Smooth muscle cell (in vitro differentiated cells): ENCODE measurements around the gene ITGA5. TPM values are rescaled to one million over a fixed set of nuclear protein-coding genes. Genes with fewer than 3 reads are reported as not detected.

Source experiments
- DNase-seq: peaks from one replicate; lab custom pipeline; 2025; ENCODE audit not compliant: unreplicated experiment; lab: John Stamatoyannopoulos, UW
- H2AFZ ChIP-seq: fragments of 200-600 bp; sonication (generic); 2 replicates; pipeline ENCODE4 v1.6.0; 2016; ENCODE audit warnings: antibody characterized with exemption, low read depth, mild to moderate bottlenecking
- H3F3A ChIP-seq: fragments of 200-600 bp; sonication (generic); 2 replicates; pipeline ENCODE4 v1.6.0; 2017; ENCODE audit warnings: antibody characterized with exemption, low read depth
- H3K27ac ChIP-seq: fragments of 200-600 bp; sonication (generic); 2 replicates; pipeline ENCODE4 v1.5.1; 2016; ENCODE audit warnings: low read depth, mild to moderate bottlenecking
- H3K27me3 ChIP-seq: fragments of 200-600 bp; sonication (generic); 2 replicates; pipeline ENCODE4 v1.6.1; 2016; ENCODE audit warnings: low read depth, mild to moderate bottlenecking
- H3K36me3 ChIP-seq: fragments of 200-600 bp; sonication (generic); 2 replicates; pipeline ENCODE4 v1.5.1; 2016; ENCODE audit warnings: low read depth
- H3K4me1 ChIP-seq: fragments of 200-600 bp; sonication (generic); 2 replicates; pipeline ENCODE4 v1.5.1; 2016; ENCODE audit warnings: low read depth
- H3K4me2 ChIP-seq: fragments of 200-600 bp; sonication (generic); 2 replicates; pipeline ENCODE4 v1.6.0; 2016; ENCODE audit warnings: mild to moderate bottlenecking
- H3K4me3 ChIP-seq: fragments of 200-600 bp; sonication (generic); 2 replicates; pipeline ENCODE4 v1.5.1; 2016; ENCODE audit warnings: mild to moderate bottlenecking
- H3K79me2 ChIP-seq: fragments of 200-600 bp; sonication (generic); 2 replicates; pipeline ENCODE4 v1.6.0; 2016; ENCODE audit warnings: low read depth, mild to moderate bottlenecking
- H3K9ac ChIP-seq: fragments of 200-600 bp; sonication (generic); 2 replicates; pipeline ENCODE4 v1.6.0; 2016; ENCODE audit warnings: low read depth
- H3K9me3 ChIP-seq: fragments of 200-600 bp; sonication (generic); replicated peaks from 2 replicates; pipeline ENCODE4 v1.5.1; 2016; ENCODE audit warnings: low read depth
- H4K20me1 ChIP-seq: fragments of 200-600 bp; sonication (generic); 2 replicates; pipeline ENCODE4 v1.6.0; 2016; ENCODE audit warnings: low read depth
- WGBS: methylation state at CpG from one replicate; pipeline ENCODE4 v1.1.7; 2016; ENCODE audit warnings: low lambda C conversion rate; 5-methylcytosine and 5-hydroxymethylcytosine counted together
- polyA plus RNA-seq: library from polyadenylated mRNA; unstranded; fragments of >200 nt; fragmentation: Nextera tagmentation; extraction: Ambion mirVana; gene quantifications from 2 replicates; pipeline ENCODE4 v1.2.1, GENCODE V29; 2016
- total RNA-seq: library from RNA; depleted of rRNA; stranded (reverse); fragments of >200 nt; gene quantifications from 2 replicates; pipeline ENCODE4 v1.2.3, GENCODE V29; 2014
- TF ChIP-seq, protein P1 (sequence below): fragments of 200-600 bp; sonication (generic); IDR thresholded peaks from 2 replicates; pipeline ENCODE4 v1.5.1; 2017; ENCODE audit warnings: borderline replicate concordance, mild to moderate bottlenecking, antibody characterized with exemption; ENCODE audit not compliant: insufficient read depth, poor library complexity, severe bottlenecking

The ITGA5 gene
- total and polyA plus RNA-seq, 2 experiments from 2014 or later = 163 to 192 TPM

- Histone ChIP-seq H3K4me3 (no peak overlapping the region), H3K4me1 (peaks cover 3% of the 10 kb centered on the region), H3K27ac (no peak overlapping the region), H2AFZ (no peak overlapping the region), H3K9me3 (no peaks in the 10 kb centered on the region), H3F3A (no peaks in the 10 kb centered on the region), H3K27me3 (no peaks in the 10 kb centered on the region), H3K4me2 (no peak overlapping the region), H3K9ac (no peak overlapping the region), H3K36me3 (no peaks in the 10 kb centered on the region), H3K79me2 (no peaks in the 10 kb centered on the region), H4K20me1 (no peaks in the 10 kb centered on the region)
- TF ChIP-seq, protein P1, sequence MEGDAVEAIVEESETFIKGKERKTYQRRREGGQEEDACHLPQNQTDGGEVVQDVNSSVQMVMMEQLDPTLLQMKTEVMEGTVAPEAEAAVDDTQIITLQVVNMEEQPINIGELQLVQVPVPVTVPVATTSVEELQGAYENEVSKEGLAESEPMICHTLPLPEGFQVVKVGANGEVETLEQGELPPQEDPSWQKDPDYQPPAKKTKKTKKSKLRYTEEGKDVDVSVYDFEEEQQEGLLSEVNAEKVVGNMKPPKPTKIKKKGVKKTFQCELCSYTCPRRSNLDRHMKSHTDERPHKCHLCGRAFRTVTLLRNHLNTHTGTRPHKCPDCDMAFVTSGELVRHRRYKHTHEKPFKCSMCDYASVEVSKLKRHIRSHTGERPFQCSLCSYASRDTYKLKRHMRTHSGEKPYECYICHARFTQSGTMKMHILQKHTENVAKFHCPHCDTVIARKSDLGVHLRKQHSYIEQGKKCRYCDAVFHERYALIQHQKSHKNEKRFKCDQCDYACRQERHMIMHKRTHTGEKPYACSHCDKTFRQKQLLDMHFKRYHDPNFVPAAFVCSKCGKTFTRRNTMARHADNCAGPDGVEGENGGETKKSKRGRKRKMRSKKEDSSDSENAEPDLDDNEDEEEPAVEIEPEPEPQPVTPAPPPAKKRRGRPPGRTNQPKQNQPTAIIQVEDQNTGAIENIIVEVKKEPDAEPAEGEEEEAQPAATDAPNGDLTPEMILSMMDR = peak; percentile 86
- 45% methylated on average over 10 of the region's 10 CpGs for WGBS
- DNase-seq = no peak
Observed at GRCh38 chr12:54439521-54440255, 20.6 kb upstream of the ITGA5 start.

- Histone ChIP-seq H4K20me1 (no peaks in the 10 kb centered on the region), H3K27me3 (no peaks in the 10 kb centered on the region), H2AFZ (no peak overlapping the region), H3K27ac (no peak overlapping the region), H3K9ac (no peak overlapping the region), H3F3A (no peaks in the 10 kb centered on the region), H3K9me3 (no peaks in the 10 kb centered on the region), H3K4me3 (no peak overlapping the region), H3K4me1 (peaks cover 3% of the 10 kb centered on the region), H3K36me3 (no peaks in the 10 kb centered on the region), H3K79me2 (no peaks in the 10 kb centered on the region), H3K4me2 (no peak overlapping the region)
- TF ChIP-seq, protein P1 = no peak
- DNase-seq = no peak
- WGBS = 100% methylated on average over 1 of the region's 1 CpG
Observed at GRCh38 chr12:54439096-54439495, 20.0 kb upstream of the ITGA5 start.

GRCh38 chr12:54438517-54438916 is 19.5 kb upstream of the ITGA5 start:
- Histone ChIP-seq H3K9ac (no peak overlapping the region), H4K20me1 (no peaks in the 10 kb centered on the region), H3K4me1 (peaks cover 3% of the 10 kb centered on the region), H3K27me3 (no peaks in the 10 kb centered on the region), H3K27ac (no peak overlapping the region), H3K9me3 (no peaks in the 10 kb centered on the region), H3K79me2 (no peaks in the 10 kb centered on the region), H3F3A (no peaks in the 10 kb centered on the region), H3K4me2 (no peak overlapping the region), H3K4me3 (no peak overlapping the region), H2AFZ (no peak overlapping the region), H3K36me3 (no peaks in the 10 kb centered on the region)
- TF ChIP-seq, protein P1 = no peak
- WGBS = 73% methylated on average over 1 of the region's 1 CpG
- no peak for DNase-seq

- peaks cover 6% of the 10 kb centered on the region for H3K4me1 ChIP-seq
- no peak overlapping the region for H3K4me2 ChIP-seq
- no peaks in the 10 kb centered on the region for H3K79me2 ChIP-seq
- H3K27ac ChIP-seq = no peak overlapping the region
- H3F3A ChIP-seq = no peaks in the 10 kb centered on the region
- no peaks in the 10 kb centered on the region for H3K36me3 ChIP-seq
- no peak overlapping the region for H3K4me3 ChIP-seq
- no peak for DNase-seq
- H3K9me3 ChIP-seq = no peaks in the 10 kb centered on the region
- TF ChIP-seq, protein P1 = no peak
- WGBS = 95% methylated on average over 3 of the region's 3 CpGs
- no peaks in the 10 kb centered on the region for H4K20me1 ChIP-seq
- no peaks in the 10 kb centered on the region for H3K27me3 ChIP-seq
- H3K9ac ChIP-seq = no peak overlapping the region
- no peak overlapping the region for H2AFZ ChIP-seq
Observed at GRCh38 chr12:54437697-54438096, 18.6 kb upstream of the ITGA5 start.
